Measurements from ENCODE around the gene TTC7B. TPM values are rescaled to one million over a fixed set of nuclear protein-coding genes. Genes with fewer than 3 reads are reported as not detected.

Gene TTC7B
- polyA plus RNA-seq, 1 donor from 2014 or later, result 19.9 TPM

- no peaks in the 10 kb centered on the region for H3F3A ChIP-seq (ENCODE audit: insufficient read depth, low read length, poor library complexity, severe bottlenecking)
- H3K9ac ChIP-seq (ENCODE audit: low read length), result no peak overlapping the region
- no peak for TF ChIP-seq RAD21 (conservative IDR thresholded peaks at IDR 0.05)
- no peak overlapping the region for H3K4me2 ChIP-seq (ENCODE audit: low read length)
- H3K27ac ChIP-seq (ENCODE audit: low read length), result no peak overlapping the region
- H3K9me2 ChIP-seq (ENCODE audit: insufficient read depth, low read length), result no peaks in the 10 kb centered on the region
- H3K9me3 ChIP-seq (ENCODE audit: low read length), result no peaks in the 10 kb centered on the region
- H3K36me3 ChIP-seq (ENCODE audit: insufficient read depth, low read length), result no peaks in the 10 kb centered on the region
- no peaks in the 10 kb centered on the region for H3K79me2 ChIP-seq (replicated peaks; ENCODE audit: insufficient read depth, low read length)
- no peak overlapping the region for H2AFZ ChIP-seq (ENCODE audit: low read depth, low read length)
- no peaks in the 10 kb centered on the region for H4K20me1 ChIP-seq (ENCODE audit: insufficient read depth)
- no peak overlapping the region for H3K4me3 ChIP-seq (ENCODE audit: low read length)
- H3K27me3 ChIP-seq (ENCODE audit: insufficient read depth, low read depth, low read length), result no peaks in the 10 kb centered on the region
Measured at GRCh38 chr14:90513161-90514014, 302.8 kb downstream of the TTC7B start.

GRCh38 chr14:90512329-90512991, 303.8 kb downstream of the TTC7B start:
- TF ChIP-seq RAD21 (conservative IDR thresholded peaks at IDR 0.05), result no peak
- no peak for TF ChIP-seq TAF1 (IDR thresholded peaks at IDR 0.05; ENCODE audit: low read depth)
- no peak for TF ChIP-seq EP300 (conservative IDR thresholded peaks at IDR 0.05; ENCODE audit: poor library complexity, severe bottlenecking)
- no peak for TF ChIP-seq MXI1 (conservative IDR thresholded peaks at IDR 0.05; ENCODE audit: poor library complexity, severe bottlenecking)
- TF ChIP-seq EZH2 (IDR thresholded peaks at IDR 0.05; ENCODE audit: borderline replicate concordance, insufficient read depth, low read length, poor library complexity, severe bottlenecking), result no peak
- TF ChIP-seq REST (IDR thresholded peaks at IDR 0.05; ENCODE audit: borderline replicate concordance), result no peak
- no peak for TF ChIP-seq POLR2AphosphoS5 (IDR thresholded peaks at IDR 0.05)
- TF ChIP-seq CTCF (IDR thresholded peaks at IDR 0.05; ENCODE audit: poor library complexity, severe bottlenecking), result no peak
- TF ChIP-seq SMC3 (conservative IDR thresholded peaks at IDR 0.05; ENCODE audit: poor library complexity), result no peak
- Histone ChIP-seq H3K27me3 (ENCODE audit: insufficient read depth, low read depth, low read length) (no peaks in the 10 kb centered on the region), H3K36me3 (ENCODE audit: insufficient read depth, low read length) (no peaks in the 10 kb centered on the region), H3K9me3 (ENCODE audit: low read length) (no peaks in the 10 kb centered on the region), H3F3A (ENCODE audit: insufficient read depth, low read length, poor library complexity, severe bottlenecking) (no peaks in the 10 kb centered on the region), H3K79me2 (replicated peaks; ENCODE audit: insufficient read depth, low read length) (no peaks in the 10 kb centered on the region), H3K9ac (ENCODE audit: low read length) (no peak overlapping the region), H2AFZ (ENCODE audit: low read depth, low read length) (no peak overlapping the region), H3K4me2 (ENCODE audit: low read length) (no peak overlapping the region), H4K20me1 (ENCODE audit: insufficient read depth) (no peaks in the 10 kb centered on the region), H3K9me2 (ENCODE audit: insufficient read depth, low read length) (no peaks in the 10 kb centered on the region), H3K27ac (ENCODE audit: low read length) (no peak overlapping the region), H3K4me3 (ENCODE audit: low read length) (no peak overlapping the region)
